RWPE2 (cell line): ENCODE data around the gene TNFSF15.

Experiments
- ATAC-seq: fragments of 200-7000 bp; cut with Tn5 transposase; 3 replicates; pipeline ENCODE4 v1.9.1; 2021; ENCODE audit warnings: low read depth
- DNase-seq: peaks from one replicate; pipeline ENCODE4 v3.0.0-alpha.2; 2020; ENCODE audit warnings: low spot score
- H3K27ac ChIP-seq: fragments of 450-650 bp; 2 replicates; pipeline ENCODE4 v1.5.1; 2017; ENCODE audit warnings: mild to moderate bottlenecking; ENCODE audit not compliant: poor library complexity, severe bottlenecking
- H3K27me3 ChIP-seq: fragments of 250-450 bp; sonication (Bioruptor Pico); 2 replicates; pipeline ENCODE4 v1.5.1; 2021; ENCODE audit warnings: mild to moderate bottlenecking, moderate library complexity; ENCODE audit not compliant: insufficient read depth, poor library complexity, severe bottlenecking
- H3K36me3 ChIP-seq: fragments of 250-450 bp; sonication (Bioruptor Pico); 2 replicates; pipeline ENCODE4 v1.5.1; 2020; ENCODE audit warnings: low read depth, mild to moderate bottlenecking, moderate library complexity
- H3K4me1 ChIP-seq: fragments of 250-450 bp; sonication (Bioruptor Pico); 2 replicates; pipeline ENCODE4 v1.5.1; 2021; ENCODE audit warnings: mild to moderate bottlenecking, moderate library complexity; ENCODE audit not compliant: insufficient read depth, poor library complexity, severe bottlenecking
- H3K4me3 ChIP-seq: fragments of 250-450 bp; sonication (Bioruptor Pico); 2 replicates; pipeline ENCODE4 v1.5.1; 2021; ENCODE audit warnings: mild to moderate bottlenecking, moderate library complexity; ENCODE audit not compliant: severe bottlenecking
- H3K9me3 ChIP-seq: fragments of 250-450 bp; sonication (Bioruptor Pico); 2 replicates; pipeline ENCODE4 v1.5.1; 2021; ENCODE audit warnings: mild to moderate bottlenecking, moderate library complexity; ENCODE audit not compliant: severe bottlenecking
- TF ChIP-seq, protein P1 (sequence below): fragments of 450-650 bp; IDR thresholded peaks from one replicate; pipeline ENCODE4 v1.5.1; 2017; ENCODE audit warnings: mild to moderate bottlenecking, moderate library complexity; ENCODE audit not compliant: poor library complexity, severe bottlenecking

TNFSF15 gene

DNA sequence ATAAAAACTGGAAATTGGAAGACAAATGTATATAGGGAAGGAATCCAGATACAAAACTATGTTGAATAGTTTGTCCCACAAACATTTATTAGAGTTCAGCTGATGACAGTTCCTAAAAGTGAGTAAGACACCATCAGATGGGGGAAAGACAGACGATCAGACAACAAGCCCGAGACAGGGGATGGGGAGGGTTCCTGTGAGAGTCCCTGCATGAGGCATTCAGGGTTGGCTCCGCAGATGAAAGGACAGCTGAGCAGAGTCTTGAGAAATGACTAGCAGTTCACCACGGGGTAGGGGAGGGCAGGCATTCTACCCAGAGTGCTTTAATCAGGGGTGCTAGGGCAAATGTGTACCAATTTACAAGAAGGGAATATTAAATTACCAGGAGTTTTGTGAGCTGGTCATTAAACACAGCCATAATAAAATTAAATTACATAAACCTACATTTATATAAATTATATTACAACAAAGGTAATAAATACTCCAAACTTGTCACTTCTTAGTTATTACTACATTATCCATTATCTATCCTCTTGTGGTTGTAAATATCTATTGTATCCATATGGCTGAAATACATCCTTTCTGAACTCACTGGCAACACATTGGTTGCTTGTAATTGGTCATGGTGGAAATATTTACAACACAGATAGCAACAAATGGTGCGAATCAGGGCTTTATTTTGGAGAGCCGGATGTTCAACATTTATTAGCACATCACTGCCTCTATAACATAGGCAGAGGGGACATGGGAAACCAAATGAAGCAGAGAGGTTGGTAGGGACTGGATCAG is 27.8 kb downstream of the TNFSF15 start:
- no peak overlapping the region for H3K4me3 ChIP-seq
- H3K27me3 ChIP-seq = no peaks in the 10 kb centered on the region
- ATAC-seq = no peak
- no peak for DNase-seq
- no peaks in the 10 kb centered on the region for H3K9me3 ChIP-seq
- no peaks in the 10 kb centered on the region for H3K36me3 ChIP-seq
- H3K27ac ChIP-seq = no peak overlapping the region
- H3K4me1 ChIP-seq = peaks cover 9% of the 10 kb centered on the region
- TF ChIP-seq, protein P1, sequence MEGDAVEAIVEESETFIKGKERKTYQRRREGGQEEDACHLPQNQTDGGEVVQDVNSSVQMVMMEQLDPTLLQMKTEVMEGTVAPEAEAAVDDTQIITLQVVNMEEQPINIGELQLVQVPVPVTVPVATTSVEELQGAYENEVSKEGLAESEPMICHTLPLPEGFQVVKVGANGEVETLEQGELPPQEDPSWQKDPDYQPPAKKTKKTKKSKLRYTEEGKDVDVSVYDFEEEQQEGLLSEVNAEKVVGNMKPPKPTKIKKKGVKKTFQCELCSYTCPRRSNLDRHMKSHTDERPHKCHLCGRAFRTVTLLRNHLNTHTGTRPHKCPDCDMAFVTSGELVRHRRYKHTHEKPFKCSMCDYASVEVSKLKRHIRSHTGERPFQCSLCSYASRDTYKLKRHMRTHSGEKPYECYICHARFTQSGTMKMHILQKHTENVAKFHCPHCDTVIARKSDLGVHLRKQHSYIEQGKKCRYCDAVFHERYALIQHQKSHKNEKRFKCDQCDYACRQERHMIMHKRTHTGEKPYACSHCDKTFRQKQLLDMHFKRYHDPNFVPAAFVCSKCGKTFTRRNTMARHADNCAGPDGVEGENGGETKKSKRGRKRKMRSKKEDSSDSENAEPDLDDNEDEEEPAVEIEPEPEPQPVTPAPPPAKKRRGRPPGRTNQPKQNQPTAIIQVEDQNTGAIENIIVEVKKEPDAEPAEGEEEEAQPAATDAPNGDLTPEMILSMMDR = no peak

DNA sequence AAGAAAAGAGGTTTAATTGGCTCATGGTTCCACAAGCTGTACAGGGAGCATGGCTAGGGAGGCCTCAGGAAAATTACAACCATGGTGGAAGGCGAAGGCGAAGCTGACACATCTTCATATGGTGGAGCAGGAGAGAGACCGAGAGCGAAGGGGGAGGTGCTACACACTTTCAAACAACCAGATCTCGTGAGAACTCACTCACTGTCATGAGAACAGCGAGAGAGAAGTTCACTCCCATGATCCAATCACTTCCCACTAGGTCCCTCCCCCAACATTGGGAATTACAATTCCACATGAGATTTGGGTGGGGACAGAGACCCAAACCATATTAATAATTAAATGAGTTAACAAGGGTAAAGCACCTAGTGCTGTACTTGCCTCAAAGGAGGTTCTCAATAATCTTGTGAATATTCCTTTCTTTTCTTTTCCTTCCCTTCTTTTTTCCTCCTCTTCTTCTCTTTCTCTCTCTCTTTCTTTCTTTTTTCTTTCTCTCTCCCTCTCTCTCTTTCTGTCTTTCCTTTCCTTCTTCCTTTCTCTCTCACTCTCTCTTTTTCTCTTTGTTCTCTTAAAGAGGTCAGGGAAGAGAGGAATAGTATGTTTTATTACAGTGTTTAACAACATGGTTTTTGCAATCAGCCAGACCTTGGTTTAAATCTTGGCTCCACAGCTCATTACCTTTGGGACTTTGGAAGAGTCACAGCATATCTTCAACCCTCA is 29.0 kb downstream of the TNFSF15 start:
- Histone ChIP-seq H3K4me1 (peaks cover 9% of the 10 kb centered on the region), H3K27ac (no peak overlapping the region), H3K27me3 (no peaks in the 10 kb centered on the region), H3K9me3 (no peaks in the 10 kb centered on the region), H3K36me3 (no peaks in the 10 kb centered on the region), H3K4me3 (no peak overlapping the region)
- TF ChIP-seq, protein P1 = no peak
- DNase-seq = no peak
- no peak for ATAC-seq

DNA sequence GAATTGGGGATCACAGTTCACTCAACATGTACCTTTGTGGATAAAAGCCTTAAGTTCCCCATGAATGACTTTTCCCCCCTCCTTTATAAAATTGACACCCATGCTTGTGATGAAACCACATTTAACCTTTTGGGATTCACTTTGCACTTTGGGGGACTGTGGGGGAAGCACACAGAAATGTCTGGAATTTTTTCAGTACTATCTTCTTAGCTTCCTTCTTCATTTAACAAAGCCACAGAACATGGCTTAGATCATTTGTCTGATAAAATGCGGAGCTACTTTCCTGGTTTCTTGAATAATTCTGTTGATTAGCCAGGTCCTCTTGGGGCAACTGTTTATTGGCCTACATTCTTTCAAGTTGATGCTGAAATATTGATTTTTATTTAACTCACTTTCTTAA is 29.9 kb downstream of the TNFSF15 start:
- Histone ChIP-seq H3K27ac (no peak overlapping the region), H3K9me3 (no peaks in the 10 kb centered on the region), H3K36me3 (no peaks in the 10 kb centered on the region), H3K27me3 (no peaks in the 10 kb centered on the region), H3K4me3 (no peak overlapping the region), H3K4me1 (peaks cover 9% of the 10 kb centered on the region)
- no peak for DNase-seq
- TF ChIP-seq, protein P1 = no peak
- ATAC-seq = no peak

DNA sequence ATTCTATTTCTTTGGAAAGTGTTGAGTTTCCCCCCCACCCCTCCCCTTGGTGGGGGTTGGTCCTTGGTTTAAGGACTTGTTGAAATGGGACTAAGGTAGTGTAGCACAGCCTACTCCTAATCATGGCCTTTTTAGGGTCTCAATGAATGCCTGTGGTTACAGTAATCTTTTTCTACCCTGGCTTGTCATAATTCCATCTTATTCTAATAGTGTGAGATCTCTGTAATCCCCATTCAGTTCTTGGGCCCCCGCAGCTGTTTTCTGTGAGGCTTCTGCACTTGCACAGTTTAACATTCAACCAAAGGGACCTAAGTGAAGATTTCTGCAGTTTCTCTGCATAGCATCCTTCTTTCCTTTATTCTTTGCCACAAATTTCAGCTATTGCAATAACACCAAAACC is 30.7 kb downstream of the TNFSF15 start:
- no peak overlapping the region for H3K27ac ChIP-seq
- no peaks in the 10 kb centered on the region for H3K9me3 ChIP-seq
- TF ChIP-seq, protein P1 = no peak
- H3K27me3 ChIP-seq = no peaks in the 10 kb centered on the region
- ATAC-seq (no peak), DNase-seq (no peak)
- no peak overlapping the region for H3K4me3 ChIP-seq
- H3K4me1 ChIP-seq = peaks cover 9% of the 10 kb centered on the region
- H3K36me3 ChIP-seq = no peaks in the 10 kb centered on the region

DNA sequence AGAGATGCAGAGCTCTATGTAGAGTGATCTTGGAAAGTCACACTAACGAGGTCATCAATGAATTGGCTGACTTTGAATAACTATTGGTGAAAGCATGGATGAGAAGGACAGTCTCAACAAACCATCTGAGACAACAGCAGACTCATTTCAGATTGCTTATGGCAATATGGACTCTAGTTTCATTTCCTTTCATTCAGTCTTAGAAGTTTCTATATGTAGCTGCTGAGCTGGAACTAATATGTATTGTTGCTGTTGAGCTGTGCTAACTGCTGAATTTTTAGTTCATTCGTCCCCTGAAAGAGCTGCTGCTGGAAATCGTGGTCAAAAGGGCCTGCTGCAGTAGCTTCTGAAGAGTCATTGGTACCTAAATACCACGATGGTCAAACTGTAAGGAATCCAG is 31.3 kb downstream of the TNFSF15 start:
- no peak overlapping the region for H3K27ac ChIP-seq
- TF ChIP-seq, protein P1 = no peak

More for the DNA sequence above, 31.3 kb downstream of the TNFSF15 start:
- ATAC-seq (no peak), DNase-seq (no peak)
- no peaks in the 10 kb centered on the region for H3K9me3 ChIP-seq
- no peaks in the 10 kb centered on the region for H3K27me3 ChIP-seq
- no peak overlapping the region for H3K4me3 ChIP-seq
- peaks cover 5% of the 10 kb centered on the region for H3K4me1 ChIP-seq
- H3K36me3 ChIP-seq = no peaks in the 10 kb centered on the region
